ENCODE measurements around the gene MKS1. TPM values are rescaled to one million over a fixed set of nuclear protein-coding genes. Genes with fewer than 3 reads are reported as not detected.

MKS1 gene
- total RNA-seq, 1 experiment from 2014 or later: 24.8 TPM

GRCh38 chr17:58202859-58203258 is 16.2 kb downstream of the MKS1 start:
- Histone ChIP-seq H4K8ac (replicated peaks; ENCODE audit: insufficient read length, low read depth, low read length) (no peak overlapping the region), H3K23ac (ENCODE audit: insufficient read length, low read depth, low read length) (no peak overlapping the region), H2BK12ac (ENCODE audit: insufficient read length, low read depth, low read length) (no peak overlapping the region), H4K5ac (ENCODE audit: insufficient read length, low read depth, low read length) (no peak overlapping the region), H2BK5ac (ENCODE audit: insufficient read length, low read length) (no peak overlapping the region), H3K4me1 (ENCODE audit: insufficient read depth, low read length) (no peaks in the 10 kb centered on the region), H3T11ph (ENCODE audit: low read length) (no peak overlapping the region), H3K56ac (ENCODE audit: insufficient read length, low read depth, low read length) (no peak overlapping the region), H2AK5ac (ENCODE audit: insufficient read length, low read length) (no peak overlapping the region), H3K4me2 (ENCODE audit: insufficient read depth, insufficient read length, low read length) (no peak overlapping the region), H3K27ac (ENCODE audit: insufficient read length, low read depth, low read length) (no peak overlapping the region), H3K79me1 (ENCODE audit: insufficient read depth, low read depth, low read length, poor library complexity, severe bottlenecking) (no peaks in the 10 kb centered on the region), H3K23me2 (ENCODE audit: insufficient read length, low read depth, low read length, poor library complexity, severe bottlenecking) (no peaks in the 10 kb centered on the region), H4K20me1 (ENCODE audit: control insufficient read depth, insufficient read depth, insufficient read length) (no peaks in the 10 kb centered on the region), H3K27me3 (ENCODE audit: insufficient read depth, low read length) (no peaks in the 10 kb centered on the region), H3K9ac (ENCODE audit: extremely low read depth, insufficient read length, low read length) (no peak overlapping the region), H2BK120ac (ENCODE audit: low read depth, low read length, poor library complexity, severe bottlenecking) (no peak overlapping the region), H2AFZ (ENCODE audit: low read length) (no peak overlapping the region), H2BK15ac (ENCODE audit: low read depth, low read length) (no peak overlapping the region), H3K79me2 (ENCODE audit: insufficient read depth, low read length) (no peaks in the 10 kb centered on the region), H3K9me3 (ENCODE audit: control insufficient read depth, low read depth, low read length) (no peaks in the 10 kb centered on the region), H3K4ac (ENCODE audit: low read depth, low read length) (no peak overlapping the region), H2BK20ac (ENCODE audit: low read depth, low read length, poor library complexity, severe bottlenecking) (no peak overlapping the region), H4K91ac (ENCODE audit: insufficient read length, low read depth, low read length) (no peak overlapping the region), H3K18ac (ENCODE audit: insufficient read length, low read depth, low read length) (no peak overlapping the region), H3K14ac (ENCODE audit: insufficient read depth, low read length) (no peak overlapping the region)
- H3K27me3 Mint-ChIP-seq (ENCODE audit: low read depth): peaks cover 28% of the 10 kb centered on the region
- no peak for TF ChIP-seq CTCF (conservative IDR thresholded peaks at IDR 0.05)
- no CpG with 5 or more reads among the region's 7 CpGs for WGBS (ENCODE audit: extremely low coverage, insufficient read length, low lambda C conversion rate)
- no peaks in the 10 kb centered on the region for H3K9me3 Mint-ChIP-seq
- H3K36me3 Mint-ChIP-seq (ENCODE audit: insufficient read depth in 1 of 3, low read depth in 3 of 3): peaks cover 0 to 11% (median 2%) of the 10 kb centered on the region in 3 experiments; a peak in 4 of 7 replicates
- H3K27ac Mint-ChIP-seq: no peak overlapping the region
- no peak for DNase-seq
- H3K4me3 Mint-ChIP-seq: no peak overlapping the region
- peaks cover 0 to 4% of the 10 kb centered on the region in 2 experiments; a peak in 1 of 4 replicates for H3K4me1 Mint-ChIP-seq
